Gastrocnemius medialis (tissue), 4 donors: ENCODE measurements around the gene METAP1D.

Source experiments
- POLR2A ChIP-seq, 2 donors: fragments of 450-650 bp; IDR thresholded peaks; one replicate each; pipeline ENCODE4 v1.6.1; 2017; ENCODE audit warnings: antibody characterized with exemption in 2 of 2, mild to moderate bottlenecking in 2 of 2, moderate library complexity in 2 of 2
- TF ChIP-seq, protein P1 (sequence below), 5 experiments: fragments of 450-650 bp in 3 of 5; fragments of 200-600 bp in 2 of 5; sonication (generic) in 2 of 5; IDR thresholded peaks in 4 of 5; conservative IDR thresholded peaks in 1 of 5; 1 replicate in 4 of 5; 2 replicates in 1 of 5; pipeline ENCODE4 v1.5.1; 2016 to 2019; ENCODE audit warnings: antibody characterized with exemption in 5 of 5, mild to moderate bottlenecking in 3 of 5, moderate library complexity in 3 of 5

DNA sequence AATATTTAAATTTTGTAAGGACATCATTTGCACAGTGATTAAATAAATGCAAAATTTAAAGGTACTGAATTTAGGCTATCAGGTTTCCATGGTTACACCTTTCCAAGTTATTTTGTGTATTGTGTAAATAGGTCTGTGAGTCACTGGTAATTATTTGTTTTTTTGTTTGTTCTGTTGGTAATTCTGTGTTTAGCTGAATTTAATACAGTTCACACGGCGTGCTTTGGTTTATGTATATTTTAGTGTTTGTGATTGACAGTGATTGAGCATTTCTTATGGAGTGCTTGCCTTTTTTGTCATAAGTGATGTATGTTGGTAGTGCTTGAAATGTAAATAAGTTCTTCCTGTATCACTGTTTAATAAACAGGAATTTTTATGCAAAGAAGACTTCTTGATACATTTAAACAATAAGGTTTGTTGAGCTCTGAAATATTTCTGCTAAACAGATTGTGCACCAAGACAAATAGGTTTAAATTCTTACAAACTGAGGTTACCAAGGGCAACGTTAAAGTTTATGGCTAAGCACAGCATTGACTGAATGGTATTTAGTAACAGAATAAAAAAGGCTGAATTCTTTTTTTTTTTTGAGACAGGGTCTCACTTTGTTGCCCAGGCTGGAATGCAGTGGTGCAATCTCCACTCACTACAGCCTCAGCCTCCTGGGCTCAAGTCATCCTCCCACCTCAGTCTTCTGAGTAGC lies 47.3 kb downstream of the METAP1D start:
- no peak for TF ChIP-seq POLR2A (IDR thresholded peaks at IDR 0.05)
- TF ChIP-seq, protein P1, sequence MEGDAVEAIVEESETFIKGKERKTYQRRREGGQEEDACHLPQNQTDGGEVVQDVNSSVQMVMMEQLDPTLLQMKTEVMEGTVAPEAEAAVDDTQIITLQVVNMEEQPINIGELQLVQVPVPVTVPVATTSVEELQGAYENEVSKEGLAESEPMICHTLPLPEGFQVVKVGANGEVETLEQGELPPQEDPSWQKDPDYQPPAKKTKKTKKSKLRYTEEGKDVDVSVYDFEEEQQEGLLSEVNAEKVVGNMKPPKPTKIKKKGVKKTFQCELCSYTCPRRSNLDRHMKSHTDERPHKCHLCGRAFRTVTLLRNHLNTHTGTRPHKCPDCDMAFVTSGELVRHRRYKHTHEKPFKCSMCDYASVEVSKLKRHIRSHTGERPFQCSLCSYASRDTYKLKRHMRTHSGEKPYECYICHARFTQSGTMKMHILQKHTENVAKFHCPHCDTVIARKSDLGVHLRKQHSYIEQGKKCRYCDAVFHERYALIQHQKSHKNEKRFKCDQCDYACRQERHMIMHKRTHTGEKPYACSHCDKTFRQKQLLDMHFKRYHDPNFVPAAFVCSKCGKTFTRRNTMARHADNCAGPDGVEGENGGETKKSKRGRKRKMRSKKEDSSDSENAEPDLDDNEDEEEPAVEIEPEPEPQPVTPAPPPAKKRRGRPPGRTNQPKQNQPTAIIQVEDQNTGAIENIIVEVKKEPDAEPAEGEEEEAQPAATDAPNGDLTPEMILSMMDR (IDR thresholded peaks at IDR 0.05 in 4 of 5, conservative IDR thresholded peaks at IDR 0.05 in 1 of 5), result no peak
